Astrocyte (in vitro differentiated cells and primary cell): ENCODE data around the gene MPZL1. TPM values are rescaled to one million over a fixed set of nuclear protein-coding genes. Genes with fewer than 3 reads are reported as not detected.
A peak's percentile ranks its signal among the peaks of the same experiment; 100 is the strongest.

Experiments
- DNase-seq: peaks from one replicate; pipeline ENCODE4 v3.0.0-alpha.2; 2010; ENCODE audit warnings: low read depth
- FAIRE-seq: peaks from 2 replicates; lab custom pipeline; 2011; peaks lifted over from hg19 to GRCh38; lab: Jason Lieb, UNC
- H2AFZ ChIP-seq: 2 replicates; pipeline ENCODE4 v1.6.0; 2012; ENCODE audit warnings: low read depth, low read length, inconsistent platforms
- H3K27ac ChIP-seq: 2 replicates; pipeline ENCODE4 v1.5.1; 2011; ENCODE audit warnings: low read depth, low read length, inconsistent platforms
- H3K27me3 ChIP-seq: 2 replicates; pipeline ENCODE4 v1.6.0; 2011; ENCODE audit warnings: low read length, inconsistent platforms; ENCODE audit not compliant: insufficient read depth
- H3K36me3 ChIP-seq: 2 replicates; pipeline ENCODE4 v1.5.1; 2011; ENCODE audit warnings: low read length, inconsistent platforms; ENCODE audit not compliant: insufficient read depth
- H3K4me1 ChIP-seq: 2 replicates; pipeline ENCODE4 v1.5.1; 2011; ENCODE audit warnings: low read length, inconsistent platforms; ENCODE audit not compliant: insufficient read depth
- H3K4me2 ChIP-seq: 2 replicates; pipeline ENCODE4 v1.6.0; 2012; ENCODE audit warnings: low read length, inconsistent platforms
- H3K4me3 ChIP-seq: 2 replicates; pipeline ENCODE4 v1.5.1; 2011; ENCODE audit warnings: low read depth, mild to moderate bottlenecking, low read length, inconsistent platforms; ENCODE audit not compliant: insufficient read depth
- H3K79me2 ChIP-seq: 2 replicates; pipeline ENCODE4 v1.6.0; 2012; ENCODE audit warnings: mild to moderate bottlenecking, low read length, inconsistent platforms; ENCODE audit not compliant: insufficient read depth
- H3K9ac ChIP-seq: 2 replicates; pipeline ENCODE4 v1.6.0; 2012; ENCODE audit warnings: mild to moderate bottlenecking, low read length, inconsistent platforms
- H3K9me3 ChIP-seq: 2 replicates; pipeline ENCODE4 v1.5.1; 2012; ENCODE audit warnings: low read depth, mild to moderate bottlenecking, low read length, inconsistent platforms; ENCODE audit not compliant: insufficient read depth
- H4K20me1 ChIP-seq: 2 replicates; pipeline ENCODE4 v1.6.0; 2012; ENCODE audit warnings: low read length, inconsistent platforms; ENCODE audit not compliant: insufficient read depth
- H3K27ac Mint-ChIP-seq: one replicate; pipeline ENCODE4 v1.8.0; 2021; ENCODE audit warnings: mild to moderate bottlenecking, mixed read lengths; ENCODE audit not compliant: unreplicated experiment
- H3K27me3 Mint-ChIP-seq: one replicate; pipeline ENCODE4 v1.8.0; 2021; ENCODE audit warnings: low read depth, mixed read lengths; ENCODE audit not compliant: unreplicated experiment
- H3K36me3 Mint-ChIP-seq: one replicate; pipeline ENCODE4 v1.8.0; 2021; ENCODE audit warnings: low read depth, mixed read lengths; ENCODE audit not compliant: unreplicated experiment
- H3K4me1 Mint-ChIP-seq: one replicate; pipeline ENCODE4 v1.8.0; 2021; ENCODE audit warnings: low read depth, mixed read lengths; ENCODE audit not compliant: unreplicated experiment
- H3K4me3 Mint-ChIP-seq: one replicate; pipeline ENCODE4 v1.8.0; 2021; ENCODE audit warnings: mild to moderate bottlenecking, moderate library complexity, mixed read lengths; ENCODE audit not compliant: unreplicated experiment
- H3K9me3 Mint-ChIP-seq: one replicate; pipeline ENCODE4 v1.8.0; 2021; ENCODE audit warnings: mild to moderate bottlenecking, mixed read lengths; ENCODE audit not compliant: unreplicated experiment
- EZH2 ChIP-seq: IDR thresholded peaks from 2 replicates; pipeline ENCODE4 v1.6.1; 2012; ENCODE audit warnings: mild to moderate bottlenecking, low read length, inconsistent platforms; ENCODE audit not compliant: insufficient read depth
- total RNA-seq: library from RNA; stranded (reverse); gene quantifications from 2 replicates; pipeline ENCODE4 v1.2.1, GENCODE V29; 2021
- TF ChIP-seq, protein P1 (sequence below): IDR thresholded peaks from 2 replicates; pipeline ENCODE4 v1.5.1; 2011; ENCODE audit warnings: low read depth, mild to moderate bottlenecking, inconsistent platforms, low read length, moderate library complexity; ENCODE audit not compliant: insufficient read depth

MPZL1 gene
- total RNA-seq, 1 donor from 2014 or later = 240 TPM

DNA sequence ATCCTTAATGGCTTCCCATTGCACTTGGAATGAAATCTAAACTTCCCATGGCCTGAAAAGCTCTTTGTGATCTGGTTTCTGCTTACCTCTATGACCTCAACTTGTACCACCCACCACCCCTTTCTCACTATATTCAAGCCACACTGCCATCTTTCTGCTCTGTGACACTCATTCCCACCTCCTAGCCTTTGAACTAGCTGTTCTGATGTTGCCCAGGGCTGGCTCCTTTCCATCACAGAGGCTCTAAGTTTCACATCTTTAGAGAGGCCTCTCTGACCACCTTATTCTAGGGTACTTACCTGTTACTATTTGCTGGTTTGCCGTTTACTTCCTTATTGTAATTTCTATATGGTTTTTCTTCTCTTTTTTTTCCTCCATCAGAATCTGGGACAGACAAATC is 4.2 kb downstream of the MPZL1 start:
- Mint-ChIP-seq H3K27ac (no peak overlapping the region), H3K4me3 (peak overlapping the region; percentile 11), H3K4me1 (peaks cover 29% of the 10 kb centered on the region), H3K36me3 (peaks cover 5% of the 10 kb centered on the region), H3K27me3 (no peaks in the 10 kb centered on the region), H3K9me3 (no peaks in the 10 kb centered on the region)
- Histone ChIP-seq H3K9ac (no peak overlapping the region), H3K4me3 (no peak overlapping the region), H3K79me2 (peaks cover 85% of the 10 kb centered on the region), H3K4me2 (no peak overlapping the region), H4K20me1 (peaks cover 73% of the 10 kb centered on the region), H3K27me3 (no peaks in the 10 kb centered on the region), H3K27ac (no peak overlapping the region), H3K4me1 (peaks cover 18% of the 10 kb centered on the region), H3K36me3 (peaks cover 4% of the 10 kb centered on the region), H2AFZ (no peak overlapping the region), H3K9me3 (no peaks in the 10 kb centered on the region)
- no peak for FAIRE-seq
- TF ChIP-seq, protein P1, sequence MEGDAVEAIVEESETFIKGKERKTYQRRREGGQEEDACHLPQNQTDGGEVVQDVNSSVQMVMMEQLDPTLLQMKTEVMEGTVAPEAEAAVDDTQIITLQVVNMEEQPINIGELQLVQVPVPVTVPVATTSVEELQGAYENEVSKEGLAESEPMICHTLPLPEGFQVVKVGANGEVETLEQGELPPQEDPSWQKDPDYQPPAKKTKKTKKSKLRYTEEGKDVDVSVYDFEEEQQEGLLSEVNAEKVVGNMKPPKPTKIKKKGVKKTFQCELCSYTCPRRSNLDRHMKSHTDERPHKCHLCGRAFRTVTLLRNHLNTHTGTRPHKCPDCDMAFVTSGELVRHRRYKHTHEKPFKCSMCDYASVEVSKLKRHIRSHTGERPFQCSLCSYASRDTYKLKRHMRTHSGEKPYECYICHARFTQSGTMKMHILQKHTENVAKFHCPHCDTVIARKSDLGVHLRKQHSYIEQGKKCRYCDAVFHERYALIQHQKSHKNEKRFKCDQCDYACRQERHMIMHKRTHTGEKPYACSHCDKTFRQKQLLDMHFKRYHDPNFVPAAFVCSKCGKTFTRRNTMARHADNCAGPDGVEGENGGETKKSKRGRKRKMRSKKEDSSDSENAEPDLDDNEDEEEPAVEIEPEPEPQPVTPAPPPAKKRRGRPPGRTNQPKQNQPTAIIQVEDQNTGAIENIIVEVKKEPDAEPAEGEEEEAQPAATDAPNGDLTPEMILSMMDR = no peak
- TF ChIP-seq EZH2 = no peak
- DNase-seq = no peak

- H3K9ac ChIP-seq = no peak overlapping the region
- H3K27me3 ChIP-seq = no peaks in the 10 kb centered on the region
- no peaks in the 10 kb centered on the region for H3K9me3 ChIP-seq
- peaks cover 2% of the 10 kb centered on the region for H3K4me1 ChIP-seq
- H3K79me2 ChIP-seq = peaks cover 93% of the 10 kb centered on the region
- H3K27ac ChIP-seq = no peak overlapping the region
- no peak overlapping the region for H3K4me2 ChIP-seq
- Mint-ChIP-seq H3K36me3 (peaks cover 10% of the 10 kb centered on the region), H3K27ac (no peak overlapping the region), H3K4me1 (peaks cover 21% of the 10 kb centered on the region), H3K4me3 (no peak overlapping the region), H3K27me3 (no peaks in the 10 kb centered on the region), H3K9me3 (no peaks in the 10 kb centered on the region)
- TF ChIP-seq EZH2 = no peak
- TF ChIP-seq, protein P1 = no peak
- DNase-seq (no peak), FAIRE-seq (no peak)
- no peak overlapping the region for H2AFZ ChIP-seq
- H3K36me3 ChIP-seq = peaks cover 4% of the 10 kb centered on the region
- H3K4me3 ChIP-seq = no peak overlapping the region
- H4K20me1 ChIP-seq = peaks cover 82% of the 10 kb centered on the region
These were observed 7.1 kb downstream of the MPZL1 start for GRCh38 chr1:167728818-167729410.

- Mint-ChIP-seq H3K27me3 (no peaks in the 10 kb centered on the region), H3K27ac (no peak overlapping the region), H3K4me1 (peaks cover 8% of the 10 kb centered on the region), H3K4me3 (no peak overlapping the region), H3K36me3 (peaks cover 20% of the 10 kb centered on the region), H3K9me3 (peaks cover 2% of the 10 kb centered on the region)
- no peak overlapping the region for H3K9ac ChIP-seq
- peaks cover 95% of the 10 kb centered on the region for H3K79me2 ChIP-seq
- no peak overlapping the region for H2AFZ ChIP-seq
- no peaks in the 10 kb centered on the region for H3K9me3 ChIP-seq
- DNase-seq (no peak), FAIRE-seq (no peak)
- no peak overlapping the region for H3K27ac ChIP-seq
- TF ChIP-seq, protein P1 = no peak
- no peak for TF ChIP-seq EZH2
- no peaks in the 10 kb centered on the region for H3K4me1 ChIP-seq
- peaks cover 86% of the 10 kb centered on the region for H4K20me1 ChIP-seq
- H3K4me2 ChIP-seq = no peak overlapping the region
- H3K27me3 ChIP-seq = no peaks in the 10 kb centered on the region
- H3K36me3 ChIP-seq = peaks cover 4% of the 10 kb centered on the region
- no peak overlapping the region for H3K4me3 ChIP-seq
These were observed 12.4 kb downstream of the MPZL1 start for GRCh38 chr1:167734227-167734626.
